ENCODE results near the gene ADRA2C. TPM values are rescaled to one million over a fixed set of nuclear protein-coding genes. Genes with fewer than 3 reads are reported as not detected.

Gene ADRA2C
- total RNA-seq, 1 experiment from 2014 or later: not detected

- Histone ChIP-seq H3K4me2 (ENCODE audit: low read length) (no peak overlapping the region), H2AFZ (ENCODE audit: low read length) (no peak overlapping the region), H3K9ac (ENCODE audit: low read length) (no peak overlapping the region), H3K27me3 (ENCODE audit: low read length) (peaks cover 33% of the 10 kb centered on the region), H3K4me3 (ENCODE audit: low read length) (no peak overlapping the region), H3K9me3 (ENCODE audit: low read length) (0 out of 2 replicates have a peak, but pooled peaks cover 3% of the 10 kb centered on the region), H3K79me2 (ENCODE audit: low read length) (no peaks in the 10 kb centered on the region), H3K9me2 (replicated peaks; ENCODE audit: low read length) (no peaks in the 10 kb centered on the region), H4K20me1 (ENCODE audit: low read length) (no peaks in the 10 kb centered on the region), H3K36me3 (ENCODE audit: low read depth, low read length) (no peaks in the 10 kb centered on the region), H3K27ac (ENCODE audit: low read length) (no peak overlapping the region), H3F3A (ENCODE audit: low read length, unreplicated experiment) (no peaks in the 10 kb centered on the region), H3K4me1 (ENCODE audit: insufficient read depth, low read length) (no peaks in the 10 kb centered on the region)
- ATAC-seq (no peak), DNase-seq (no peak)
- ChIA-PET CTCF (no interaction called here), POLR2A (ENCODE audit: unreplicated experiment) (no interaction called here)
- TF ChIP-seq CTCF (conservative IDR thresholded peaks at IDR 0.05; ENCODE audit: low read depth, low read length) (no peak), EZH2phosphoT487 (IDR thresholded peaks at IDR 0.05; ENCODE audit: borderline replicate concordance, low read length) (no peak)
- BruUV-seq (replicated peaks): no TSS peak
- intact Hi-C loops (cut with micrococcal nuclease): no loop called here
These were observed 31.9 kb downstream of the ADRA2C start for GRCh38 chr4:3797831-3798790.

- H3K4me2 ChIP-seq (ENCODE audit: low read length): no peak overlapping the region
- H3F3A ChIP-seq (ENCODE audit: low read length, unreplicated experiment): no peaks in the 10 kb centered on the region
- H3K4me1 ChIP-seq (ENCODE audit: insufficient read depth, low read length): no peaks in the 10 kb centered on the region
- H3K9ac ChIP-seq (ENCODE audit: low read length): no peak overlapping the region
- H3K27ac ChIP-seq (ENCODE audit: low read length): no peak overlapping the region
- no peak for ATAC-seq
- no peaks in the 10 kb centered on the region for H4K20me1 ChIP-seq (ENCODE audit: low read length)
- ChIA-PET CTCF (no interaction called here), POLR2A (ENCODE audit: unreplicated experiment) (no interaction called here)
- no TSS peak for BruUV-seq (replicated peaks)
- TF ChIP-seq CTCF (conservative IDR thresholded peaks at IDR 0.05; ENCODE audit: low read depth, low read length): no peak
- no peak for TF ChIP-seq EZH2phosphoT487 (IDR thresholded peaks at IDR 0.05; ENCODE audit: borderline replicate concordance, low read length)
- TF ChIP-seq EZH2 (IDR thresholded peaks at IDR 0.05; ENCODE audit: low read length, unreplicated experiment): no peak
- H3K4me3 ChIP-seq (ENCODE audit: low read length): no peak overlapping the region
- H3K79me2 ChIP-seq (ENCODE audit: low read length): no peaks in the 10 kb centered on the region
- DNase-seq: no peak
- peaks cover 33% of the 10 kb centered on the region for H3K27me3 ChIP-seq (ENCODE audit: low read length)
- no peaks in the 10 kb centered on the region for H3K36me3 ChIP-seq (ENCODE audit: low read depth, low read length)
- no peak overlapping the region for H2AFZ ChIP-seq (ENCODE audit: low read length)
- H3K9me3 ChIP-seq (ENCODE audit: low read length): 0 out of 2 replicates have a peak, but pooled peaks cover 3% of the 10 kb centered on the region
- intact Hi-C loops (cut with micrococcal nuclease): no loop called here
- no peaks in the 10 kb centered on the region for H3K9me2 ChIP-seq (replicated peaks; ENCODE audit: low read length)
These were observed 33.3 kb downstream of the ADRA2C start for GRCh38 chr4:3799496-3799895.

- peaks cover 33% of the 10 kb centered on the region for H3K27me3 ChIP-seq (ENCODE audit: low read length)
- H3K4me2 ChIP-seq (ENCODE audit: low read length): no peak overlapping the region
- H3F3A ChIP-seq (ENCODE audit: low read length, unreplicated experiment): no peaks in the 10 kb centered on the region
- H2AFZ ChIP-seq (ENCODE audit: low read length): no peak overlapping the region
- no peak for DNase-seq
- TF ChIP-seq EZH2 (IDR thresholded peaks at IDR 0.05; ENCODE audit: low read length, unreplicated experiment): no peak
- TF ChIP-seq CTCF (conservative IDR thresholded peaks at IDR 0.05; ENCODE audit: low read depth, low read length): no peak
- TF ChIP-seq EZH2phosphoT487 (IDR thresholded peaks at IDR 0.05; ENCODE audit: borderline replicate concordance, low read length): no peak
- 0 out of 2 replicates have a peak, but pooled peaks cover 3% of the 10 kb centered on the region for H3K9me3 ChIP-seq (ENCODE audit: low read length)
- intact Hi-C loops (cut with micrococcal nuclease): no loop called here
- no peak for ATAC-seq
- no peaks in the 10 kb centered on the region for H4K20me1 ChIP-seq (ENCODE audit: low read length)
- BruUV-seq (replicated peaks): no TSS peak
- no peaks in the 10 kb centered on the region for H3K4me1 ChIP-seq (ENCODE audit: insufficient read depth, low read length)
- ChIA-PET CTCF (no interaction called here), POLR2A (ENCODE audit: unreplicated experiment) (no interaction called here)
- H3K9me2 ChIP-seq (replicated peaks; ENCODE audit: low read length): no peaks in the 10 kb centered on the region
- H3K9ac ChIP-seq (ENCODE audit: low read length): no peak overlapping the region
- H3K36me3 ChIP-seq (ENCODE audit: low read depth, low read length): no peaks in the 10 kb centered on the region
- H3K27ac ChIP-seq (ENCODE audit: low read length): no peak overlapping the region
- no peaks in the 10 kb centered on the region for H3K79me2 ChIP-seq (ENCODE audit: low read length)
- H3K4me3 ChIP-seq (ENCODE audit: low read length): no peak overlapping the region
These were observed 34.2 kb downstream of the ADRA2C start for GRCh38 chr4:3800351-3800750.
